Hepatocyte (in vitro differentiated cells): ENCODE data around the gene MFSD6. TPM values are rescaled to one million over a fixed set of nuclear protein-coding genes. Genes with fewer than 3 reads are reported as not detected.
A peak's percentile ranks its signal among the peaks of the same experiment; 100 is the strongest.
"Not testable (repeated sequence)": the region's sequence is repeated elsewhere in the genome, so short reads cannot be mapped to it uniquely, and the experiment has no call there.

Experiments used
- DNase-seq: peaks from one replicate; pipeline ENCODE4 v3.0.0-alpha.2; 2016; ENCODE audit warnings: low spot score
- H2AFZ ChIP-seq: fragments of 200-600 bp; sonication (generic); 2 replicates; pipeline ENCODE4 v1.6.0; 2016; ENCODE audit warnings: antibody characterized with exemption, mild to moderate bottlenecking
- H3K27ac ChIP-seq: fragments of 200-600 bp; sonication (generic); 2 replicates; pipeline ENCODE4 v1.5.1; 2016; ENCODE audit warnings: mild to moderate bottlenecking
- H3K27me3 ChIP-seq: fragments of 200-600 bp; sonication (generic); 2 replicates; pipeline ENCODE4 v1.6.1; 2016
- H3K36me3 ChIP-seq: fragments of 200-600 bp; sonication (generic); replicated peaks from 2 replicates; pipeline ENCODE4 v1.5.1; 2016; ENCODE audit warnings: low read depth; ENCODE audit not compliant: insufficient read depth
- H3K4me1 ChIP-seq: fragments of 200-600 bp; sonication (generic); 2 replicates; pipeline ENCODE4 v1.5.1; 2016; ENCODE audit warnings: mild to moderate bottlenecking, moderate library complexity; ENCODE audit not compliant: insufficient read depth
- H3K4me2 ChIP-seq: fragments of 200-600 bp; sonication (generic); 2 replicates; pipeline ENCODE4 v1.6.0; 2016
- H3K4me3 ChIP-seq: fragments of 200-600 bp; sonication (generic); 2 replicates; pipeline ENCODE4 v1.5.1; 2016; ENCODE audit warnings: mild to moderate bottlenecking
- H3K79me2 ChIP-seq: fragments of 200-600 bp; sonication (generic); 2 replicates; pipeline ENCODE4 v1.6.0; 2017; ENCODE audit warnings: mild to moderate bottlenecking
- H3K9me2 ChIP-seq: fragments of 200-600 bp; sonication (generic); replicated peaks from 2 replicates; pipeline ENCODE4 v1.6.0; 2017; ENCODE audit warnings: mild to moderate bottlenecking; ENCODE audit not compliant: insufficient read depth
- H3K9me3 ChIP-seq: fragments of 200-600 bp; sonication (generic); 2 replicates; pipeline ENCODE4 v1.5.1; 2016; ENCODE audit warnings: low read depth, mild to moderate bottlenecking
- H4K20me1 ChIP-seq: fragments of 200-600 bp; sonication (generic); 2 replicates; pipeline ENCODE4 v1.6.0; 2016; ENCODE audit warnings: mild to moderate bottlenecking; ENCODE audit not compliant: insufficient read depth, poor library complexity, severe bottlenecking
- CTCF ChIP-seq: fragments of 200-600 bp; sonication (generic); IDR thresholded peaks from 2 replicates; pipeline ENCODE4 v1.5.1; 2016; ENCODE audit warnings: antibody characterized with exemption, mild to moderate bottlenecking; ENCODE audit not compliant: poor library complexity
- EZH2 ChIP-seq: fragments of 200-600 bp; sonication (generic); IDR thresholded peaks from 2 replicates; pipeline ENCODE4 v1.6.1; 2016; ENCODE audit warnings: antibody characterized with exemption, mild to moderate bottlenecking, borderline replicate concordance
- EZH2phosphoT487 ChIP-seq: fragments of 200-600 bp; sonication (generic); IDR thresholded peaks from one replicate; pipeline ENCODE4 v1.6.1; 2018; ENCODE audit warnings: antibody characterized with exemption, mild to moderate bottlenecking, low read depth, moderate library complexity; ENCODE audit not compliant: unreplicated experiment, severe bottlenecking
- WGBS: methylation state at CpG from one replicate; pipeline ENCODE4 v1.1.6; 2016; ENCODE audit warnings: low lambda C conversion rate; ENCODE audit errors: missing lambda C conversion rate; 5-methylcytosine and 5-hydroxymethylcytosine counted together
- polyA plus RNA-seq: library from polyadenylated mRNA; unstranded; fragments of >200 nt; fragmentation: Nextera tagmentation; extraction: Ambion mirVana; gene quantifications from 2 replicates; pipeline ENCODE4 v1.2.1, GENCODE V29; 2016
- total RNA-seq: library from RNA; depleted of rRNA; stranded (reverse); fragments of >200 nt; gene quantifications from 2 replicates; pipeline ENCODE4 v1.2.3, GENCODE V29; 2014

The MFSD6 gene
- total and polyA plus RNA-seq, 2 experiments from 2014 or later, result 9.7 to 15.9 TPM

- Histone ChIP-seq H3K27me3 (no peaks in the 10 kb centered on the region), H3K36me3 (no peaks in the 10 kb centered on the region), H3K4me2 (no peak overlapping the region), H3K79me2 (no peaks in the 10 kb centered on the region), H3K9me2 (no peaks in the 10 kb centered on the region), H2AFZ (no peak overlapping the region), H4K20me1 (no peaks in the 10 kb centered on the region), H3K9me3 (peaks cover 4% of the 10 kb centered on the region), H3K4me3 (no peak overlapping the region), H3K4me1 (no peaks in the 10 kb centered on the region), H3K27ac (no peak overlapping the region)
- 77% methylated on average over 2 of the region's 2 CpGs for WGBS
- no peak for DNase-seq
- no peak for TF ChIP-seq EZH2
- no peak for TF ChIP-seq CTCF
- TF ChIP-seq EZH2phosphoT487, result no peak
These were observed 84.9 kb downstream of the MFSD6 start for GRCh38 chr2:190493095-190493494.

- not testable (repeated sequence) for H3K27ac ChIP-seq, H3K79me2 ChIP-seq, H3K27me3 ChIP-seq, H4K20me1 ChIP-seq, H3K4me2 ChIP-seq, H3K4me3 ChIP-seq, H3K9me2 ChIP-seq, H3K9me3 ChIP-seq, H3K36me3 ChIP-seq, H2AFZ ChIP-seq, DNase-seq, H3K4me1 ChIP-seq
- WGBS, result 76% methylated on average over 3 of the region's 3 CpGs
These were observed 86.6 kb downstream of the MFSD6 start for GRCh38 chr2:190494600-190495227.

GRCh38 chr2:190497428-190497827 lies 89.3 kb downstream of the MFSD6 start:
- no peak overlapping the region for H2AFZ ChIP-seq
- no peaks in the 10 kb centered on the region for H3K4me1 ChIP-seq
- H3K27ac ChIP-seq, result no peak overlapping the region
- H3K9me3 ChIP-seq, result no peaks in the 10 kb centered on the region
- no peaks in the 10 kb centered on the region for H3K79me2 ChIP-seq
- H3K36me3 ChIP-seq, result no peaks in the 10 kb centered on the region
- no peak overlapping the region for H3K4me3 ChIP-seq
- no peak for TF ChIP-seq CTCF
- no peak for TF ChIP-seq EZH2phosphoT487
- no peaks in the 10 kb centered on the region for H3K9me2 ChIP-seq
- no peaks in the 10 kb centered on the region for H3K27me3 ChIP-seq
- no peaks in the 10 kb centered on the region for H4K20me1 ChIP-seq
- peak; percentile 23 for DNase-seq
- no peak overlapping the region for H3K4me2 ChIP-seq
- 84% methylated on average over 4 of the region's 4 CpGs for WGBS

- Histone ChIP-seq H2AFZ (no peak overlapping the region), H3K4me3 (no peak overlapping the region), H3K27me3 (no peaks in the 10 kb centered on the region), H3K4me2 (no peak overlapping the region), H3K9me3 (no peaks in the 10 kb centered on the region), H3K4me1 (no peaks in the 10 kb centered on the region), H3K27ac (no peak overlapping the region), H3K79me2 (no peaks in the 10 kb centered on the region), H4K20me1 (no peaks in the 10 kb centered on the region), H3K9me2 (no peaks in the 10 kb centered on the region), H3K36me3 (no peaks in the 10 kb centered on the region)
- TF ChIP-seq EZH2phosphoT487 (no peak), CTCF (no peak), EZH2 (no peak)
- 88% methylated on average over 1 of the region's 1 CpG for WGBS
- DNase-seq, result no peak
These were observed 91.1 kb downstream of the MFSD6 start for GRCh38 chr2:190499273-190499672.
